GM18526 (cell line): Measurements from ENCODE around the gene FRMPD3.

Source experiments
- POLR2A ChIP-seq: IDR thresholded peaks from 3 replicates; pipeline ENCODE4 v1.6.1; 2011; ENCODE audit not compliant: insufficient read length; ENCODE audit errors: extremely low read depth

Gene FRMPD3

GRCh38 chrX:107448998-107449835, at the start of gene FRMPD3:
Gene FRMPD3, plus strand, starts transcription at chrX:107449652. Its CDS starts 76,937 bp downstream, at chrX:107526589.
- TF ChIP-seq POLR2A = no peak

DNA sequence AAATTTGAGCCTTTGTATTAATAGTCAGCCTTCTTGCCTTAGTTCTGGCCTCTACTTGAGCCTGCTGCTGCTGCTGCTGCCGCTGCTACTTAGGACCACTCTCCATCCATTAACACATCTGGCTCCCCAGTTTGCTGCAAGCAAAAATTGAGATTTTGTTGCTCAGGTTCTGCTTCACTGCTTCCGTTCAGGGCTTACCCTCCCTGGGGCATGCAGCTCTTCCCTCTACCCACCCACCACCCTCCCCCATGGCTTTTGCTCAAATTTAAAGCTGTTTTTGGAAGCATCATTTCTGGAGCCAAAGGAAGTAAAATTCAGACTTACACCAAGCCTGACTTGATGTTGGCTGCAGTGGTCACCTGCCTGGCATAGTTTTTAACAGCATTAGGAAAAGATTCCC, 28.9 kb upstream of the FRMPD3 start:
- no peak for TF ChIP-seq POLR2A

- no peak for TF ChIP-seq POLR2A
These were observed 28.1 kb upstream of the FRMPD3 start for GRCh38 chrX:107421337-107421861.

GRCh38 chrX:107429090-107429489, 20.4 kb upstream of the FRMPD3 start:
- no peak for TF ChIP-seq POLR2A

- TF ChIP-seq POLR2A = no peak
These were observed 9.3 kb upstream of the FRMPD3 start for GRCh38 chrX:107440187-107440586.

DNA sequence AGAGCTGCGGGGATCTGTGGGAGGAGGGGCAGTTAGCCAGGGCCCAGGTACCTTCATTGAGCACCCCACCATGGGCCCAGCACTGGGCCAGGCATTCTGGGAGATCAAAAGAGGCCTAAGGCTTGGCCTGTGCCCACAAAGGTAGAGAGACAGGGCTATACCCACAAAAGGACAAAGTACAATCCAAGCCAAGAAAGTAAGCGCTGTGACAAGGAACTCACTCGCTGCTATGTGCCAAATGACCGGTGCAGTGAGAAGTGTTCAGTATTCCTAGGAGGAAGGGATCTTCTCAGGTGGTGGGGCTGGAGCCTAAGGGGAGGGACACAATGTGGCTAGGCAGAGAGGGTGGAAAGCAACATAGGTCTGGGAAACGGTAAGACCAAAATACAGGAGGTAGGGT, 8.8 kb upstream of the FRMPD3 start:
- no peak for TF ChIP-seq POLR2A

- no peak for TF ChIP-seq POLR2A
These were observed 6.4 kb upstream of the FRMPD3 start for GRCh38 chrX:107442914-107443527.

DNA sequence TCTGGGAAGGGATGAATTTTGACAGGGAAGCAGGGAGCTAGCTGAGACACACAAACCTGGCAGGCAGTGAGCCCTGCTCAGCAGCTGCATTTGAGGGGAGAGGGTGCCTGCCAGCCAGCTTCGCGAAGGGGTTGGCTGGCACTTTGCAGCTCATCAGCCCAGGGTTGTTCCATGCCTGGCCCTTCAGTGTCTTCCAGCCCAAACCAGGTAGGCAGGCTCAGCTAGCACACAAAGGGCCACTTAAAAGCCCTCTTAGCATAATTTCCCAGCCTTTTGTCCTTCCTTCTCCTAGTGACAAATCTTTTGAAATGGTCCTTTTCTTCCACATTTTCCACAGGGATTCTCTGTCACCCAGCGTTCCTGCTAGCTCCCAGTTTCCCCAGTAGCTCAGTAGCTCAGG, 4.3 kb upstream of the FRMPD3 start:
- TF ChIP-seq POLR2A = no peak

DNA sequence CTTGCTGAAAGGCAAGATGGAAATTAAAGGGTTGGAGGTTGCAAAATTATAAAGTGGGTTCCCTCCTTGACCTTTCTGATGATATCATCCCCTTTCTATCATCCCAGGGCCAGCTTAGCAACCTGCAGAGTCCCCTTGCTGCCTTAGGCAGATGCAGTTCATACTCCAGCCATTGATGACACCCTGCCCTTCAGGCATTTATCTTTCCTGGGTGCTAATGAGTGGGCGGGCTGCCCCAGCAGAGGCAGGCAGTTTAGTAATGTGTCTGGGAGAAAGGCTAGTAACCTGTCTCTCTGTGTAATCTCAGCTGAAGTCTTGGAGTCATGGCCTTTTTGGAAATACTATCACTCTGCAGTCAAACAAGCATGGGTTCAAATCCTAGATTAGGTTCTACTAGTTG, 3.8 kb upstream of the FRMPD3 start:
- no peak for TF ChIP-seq POLR2A

DNA sequence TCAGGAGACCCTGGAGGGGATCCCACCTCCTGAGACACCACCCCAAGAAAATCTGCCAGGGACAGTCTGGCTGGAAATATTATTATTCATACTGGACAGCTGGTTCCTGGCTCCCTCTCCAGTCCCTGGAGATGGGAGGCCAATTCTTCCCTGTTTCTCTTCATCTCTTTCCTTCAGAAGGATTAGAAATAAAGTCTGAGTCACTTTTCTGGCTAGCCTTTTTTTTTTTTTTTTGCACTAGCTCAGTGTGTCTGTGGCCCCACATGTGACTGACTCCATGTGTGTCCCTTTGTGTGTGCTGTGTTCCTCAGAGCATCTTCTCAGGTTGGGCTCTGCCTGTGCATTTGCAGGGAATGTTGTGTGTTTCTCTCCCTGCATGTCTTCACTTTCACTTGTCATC, 1.8 kb upstream of the FRMPD3 start:
- TF ChIP-seq POLR2A = no peak

GRCh38 chrX:107448625-107448997, 841 bp upstream of the FRMPD3 start:
- TF ChIP-seq POLR2A = no peak

GRCh38 chrX:107450823-107451509, 1.5 kb downstream of the FRMPD3 start:
- TF ChIP-seq POLR2A = no peak

- TF ChIP-seq POLR2A = no peak
These were observed 2.3 kb downstream of the FRMPD3 start for GRCh38 chrX:107451731-107452130.

GRCh38 chrX:107452581-107452980, 3.1 kb downstream of the FRMPD3 start:
- TF ChIP-seq POLR2A = no peak

GRCh38 chrX:107454302-107454701, 4.8 kb downstream of the FRMPD3 start:
- TF ChIP-seq POLR2A = no peak

DNA sequence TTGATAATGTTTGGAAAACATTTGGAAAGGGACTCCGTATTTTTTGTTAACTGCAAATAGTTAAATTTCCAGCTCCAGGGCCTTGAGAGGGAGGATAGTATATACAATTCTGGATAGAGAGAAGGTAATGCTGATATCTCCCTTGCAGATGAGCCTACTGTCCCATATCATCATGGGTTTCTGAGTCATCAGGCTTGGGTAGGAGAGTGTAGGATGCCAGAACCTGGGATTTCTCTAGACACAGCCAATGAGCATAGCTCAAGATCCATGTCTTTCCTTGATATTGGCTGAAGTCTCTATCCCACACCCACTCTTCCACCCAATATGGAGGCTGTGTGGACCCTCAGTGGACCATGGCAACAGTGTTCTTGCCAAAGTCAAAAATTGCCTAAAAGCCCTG, 7.8 kb downstream of the FRMPD3 start:
- TF ChIP-seq POLR2A = no peak

DNA sequence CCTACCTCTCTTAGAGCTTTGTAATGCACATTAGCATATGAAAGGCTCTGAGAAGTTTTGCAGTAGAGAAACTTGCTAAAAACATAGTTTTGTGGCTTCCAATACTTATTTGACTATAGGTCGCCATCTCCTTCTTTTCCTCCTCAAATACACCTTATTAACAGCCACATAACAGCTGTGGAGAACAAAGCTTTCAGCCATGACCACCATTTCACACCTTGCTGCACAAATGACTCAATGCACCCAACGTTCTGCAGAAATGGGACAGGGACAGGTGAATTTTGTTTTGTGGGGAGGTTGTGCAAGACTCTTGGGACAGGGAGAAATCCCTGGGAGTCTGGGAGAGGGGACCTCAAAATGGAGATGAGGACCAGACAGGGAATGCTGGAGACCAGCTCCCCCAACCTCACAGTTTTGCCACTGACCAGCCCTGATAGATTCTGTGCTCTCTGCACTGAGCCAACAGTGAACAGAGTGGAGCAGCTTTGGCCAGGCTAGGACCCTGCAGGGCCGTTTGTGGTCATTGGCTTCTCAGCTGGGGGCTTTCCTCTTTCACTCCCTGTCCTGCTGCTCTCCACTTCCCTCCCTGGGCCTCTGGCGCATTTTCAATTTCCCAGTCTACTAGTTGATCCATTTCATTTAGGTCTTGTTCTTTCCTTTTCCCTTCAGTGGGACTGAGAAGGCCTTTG, 16.6 kb downstream of the FRMPD3 start:
- no peak for TF ChIP-seq POLR2A
